Measurements from ENCODE around the gene CTSV.

DNA sequence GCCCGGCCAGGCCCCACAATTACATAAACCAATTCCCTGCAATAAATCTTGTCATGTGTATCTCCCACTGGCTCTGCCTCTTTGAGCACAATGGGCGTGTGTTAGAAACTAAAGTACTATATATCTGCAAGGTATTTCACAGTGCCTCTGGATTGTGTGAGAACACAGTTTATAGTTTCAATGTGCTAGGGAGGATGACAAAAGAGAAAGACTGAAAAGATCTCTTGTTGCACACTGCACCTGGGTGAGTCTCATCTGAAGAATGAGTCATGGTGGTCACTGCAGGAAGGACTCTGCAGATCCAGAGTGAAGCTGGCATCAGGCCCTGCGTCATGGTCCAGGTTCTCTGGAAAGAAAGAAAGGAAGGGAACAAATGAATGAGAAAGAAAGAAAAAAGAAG lies 20.7 kb upstream of the CTSV start:
- no peak for TF ChIP-seq POLR2A (IDR thresholded peaks at IDR 0.05)
- TF ChIP-seq, protein P1, sequence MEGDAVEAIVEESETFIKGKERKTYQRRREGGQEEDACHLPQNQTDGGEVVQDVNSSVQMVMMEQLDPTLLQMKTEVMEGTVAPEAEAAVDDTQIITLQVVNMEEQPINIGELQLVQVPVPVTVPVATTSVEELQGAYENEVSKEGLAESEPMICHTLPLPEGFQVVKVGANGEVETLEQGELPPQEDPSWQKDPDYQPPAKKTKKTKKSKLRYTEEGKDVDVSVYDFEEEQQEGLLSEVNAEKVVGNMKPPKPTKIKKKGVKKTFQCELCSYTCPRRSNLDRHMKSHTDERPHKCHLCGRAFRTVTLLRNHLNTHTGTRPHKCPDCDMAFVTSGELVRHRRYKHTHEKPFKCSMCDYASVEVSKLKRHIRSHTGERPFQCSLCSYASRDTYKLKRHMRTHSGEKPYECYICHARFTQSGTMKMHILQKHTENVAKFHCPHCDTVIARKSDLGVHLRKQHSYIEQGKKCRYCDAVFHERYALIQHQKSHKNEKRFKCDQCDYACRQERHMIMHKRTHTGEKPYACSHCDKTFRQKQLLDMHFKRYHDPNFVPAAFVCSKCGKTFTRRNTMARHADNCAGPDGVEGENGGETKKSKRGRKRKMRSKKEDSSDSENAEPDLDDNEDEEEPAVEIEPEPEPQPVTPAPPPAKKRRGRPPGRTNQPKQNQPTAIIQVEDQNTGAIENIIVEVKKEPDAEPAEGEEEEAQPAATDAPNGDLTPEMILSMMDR (IDR thresholded peaks at IDR 0.05): no peak
